Measurements from ENCODE around the gene TDRD7.

DNA sequence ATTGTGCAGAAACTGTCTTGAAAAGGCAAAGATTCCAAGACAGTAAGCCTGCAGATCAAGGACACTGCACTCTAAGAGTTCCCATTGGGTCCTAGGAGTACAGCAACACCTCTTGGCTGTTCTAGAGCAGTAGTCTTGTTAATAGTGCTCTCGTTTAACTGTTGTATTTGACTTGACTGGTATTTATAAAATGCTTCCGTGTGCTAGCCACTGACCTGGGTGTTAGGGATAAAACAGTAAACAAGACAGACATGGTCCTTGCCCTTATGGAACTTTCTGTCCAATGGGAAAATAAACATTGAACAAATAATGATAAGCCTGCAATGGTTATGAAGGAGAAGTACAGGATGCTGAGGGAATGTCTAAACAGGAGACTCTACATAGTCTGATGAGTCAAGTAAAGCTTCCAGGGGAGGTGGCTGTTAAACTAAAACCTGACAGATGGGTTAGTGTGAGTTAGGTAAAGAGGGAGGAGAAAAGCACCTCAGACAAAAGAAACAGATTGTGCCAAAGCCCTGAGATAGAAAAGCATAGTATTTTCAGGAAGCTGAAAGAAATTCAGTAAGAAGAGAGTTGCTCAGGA, 33.3 kb downstream of the TDRD7 start:
- TF ChIP-seq, protein P1, sequence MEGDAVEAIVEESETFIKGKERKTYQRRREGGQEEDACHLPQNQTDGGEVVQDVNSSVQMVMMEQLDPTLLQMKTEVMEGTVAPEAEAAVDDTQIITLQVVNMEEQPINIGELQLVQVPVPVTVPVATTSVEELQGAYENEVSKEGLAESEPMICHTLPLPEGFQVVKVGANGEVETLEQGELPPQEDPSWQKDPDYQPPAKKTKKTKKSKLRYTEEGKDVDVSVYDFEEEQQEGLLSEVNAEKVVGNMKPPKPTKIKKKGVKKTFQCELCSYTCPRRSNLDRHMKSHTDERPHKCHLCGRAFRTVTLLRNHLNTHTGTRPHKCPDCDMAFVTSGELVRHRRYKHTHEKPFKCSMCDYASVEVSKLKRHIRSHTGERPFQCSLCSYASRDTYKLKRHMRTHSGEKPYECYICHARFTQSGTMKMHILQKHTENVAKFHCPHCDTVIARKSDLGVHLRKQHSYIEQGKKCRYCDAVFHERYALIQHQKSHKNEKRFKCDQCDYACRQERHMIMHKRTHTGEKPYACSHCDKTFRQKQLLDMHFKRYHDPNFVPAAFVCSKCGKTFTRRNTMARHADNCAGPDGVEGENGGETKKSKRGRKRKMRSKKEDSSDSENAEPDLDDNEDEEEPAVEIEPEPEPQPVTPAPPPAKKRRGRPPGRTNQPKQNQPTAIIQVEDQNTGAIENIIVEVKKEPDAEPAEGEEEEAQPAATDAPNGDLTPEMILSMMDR (tag by site-specific recombination; IDR thresholded peaks at IDR 0.05), result no peak
- TF ChIP-seq ZFP3 (tag by site-specific recombination; IDR thresholded peaks at IDR 0.05; ENCODE audit: low read depth), result no peak
- no peak for TF ChIP-seq GLI2 (tag by site-specific recombination; IDR thresholded peaks at IDR 0.05; ENCODE audit: borderline replicate concordance, low read depth)
- TF ChIP-seq ZNF121 (tag by site-specific recombination; IDR thresholded peaks at IDR 0.05), result no peak
- no peak for TF ChIP-seq ZNF341 (tag by site-specific recombination; IDR thresholded peaks at IDR 0.05; ENCODE audit: low read depth)
- no peak for TF ChIP-seq BCL11A (tag by site-specific recombination; IDR thresholded peaks at IDR 0.05; ENCODE audit: low read depth)
- no peak for TF ChIP-seq ZBTB17 (tag by site-specific recombination; IDR thresholded peaks at IDR 0.05)

All from HEK293 (cell line).